LHCN-M2 (cell line): ENCODE measurements around the gene ZFHX3. TPM values are rescaled to one million over a fixed set of nuclear protein-coding genes. Genes with fewer than 3 reads are reported as not detected.

Experiments used
- DNase-seq: peaks from one replicate; pipeline ENCODE4 v3.0.0-alpha.2; 2012; ENCODE audit warnings: low read depth
- total RNA-seq: library from RNA; depleted of rRNA; stranded (reverse); fragments of >200 nt; gene quantifications from 2 replicates; pipeline ENCODE4 v1.2.3, GENCODE V29; 2014

The ZFHX3 gene
- total RNA-seq, 1 experiment from 2014 or later: 5.1 TPM

- DNase-seq: peak; percentile 82
Observed at GRCh38 chr16:72876221-72876620, 171.7 kb downstream of the ZFHX3 start.

GRCh38 chr16:72875291-72876031 lies 172.5 kb downstream of the ZFHX3 start:
- peak; percentile 29 for DNase-seq

GRCh38 chr16:72873853-72874252 lies 174.1 kb downstream of the ZFHX3 start:
- no peak for DNase-seq

- DNase-seq: peak; percentile 43
Observed at GRCh38 chr16:72873044-72873443, 174.9 kb downstream of the ZFHX3 start.

GRCh38 chr16:72865835-72866234 lies 182.1 kb downstream of the ZFHX3 start:
- DNase-seq: no peak

- DNase-seq: no peak
Observed at GRCh38 chr16:72865258-72865657, 182.7 kb downstream of the ZFHX3 start.

GRCh38 chr16:72864130-72864833 lies 183.6 kb downstream of the ZFHX3 start:
- DNase-seq: no peak

GRCh38 chr16:72862090-72862489 lies 185.8 kb downstream of the ZFHX3 start:
- DNase-seq: no peak

- no peak for DNase-seq
Observed at GRCh38 chr16:72860726-72861562, 187.0 kb downstream of the ZFHX3 start.

GRCh38 chr16:72859581-72859980 lies 188.3 kb downstream of the ZFHX3 start:
- peak; percentile 31 for DNase-seq

- no peak for DNase-seq
Observed at GRCh38 chr16:72858665-72859493, 189.0 kb downstream of the ZFHX3 start.

- no peak for DNase-seq
Observed at GRCh38 chr16:72857834-72858664, 189.9 kb downstream of the ZFHX3 start.

- DNase-seq: peak; percentile 28
Observed at GRCh38 chr16:72856797-72857196, 191.1 kb downstream of the ZFHX3 start.

- DNase-seq: no peak
Observed at GRCh38 chr16:72854267-72854959, 193.5 kb downstream of the ZFHX3 start.

GRCh38 chr16:72853575-72854266 lies 194.2 kb downstream of the ZFHX3 start:
- no peak for DNase-seq

- no peak for DNase-seq
Observed at GRCh38 chr16:72852421-72852820, 195.5 kb downstream of the ZFHX3 start.

- peak; percentile 40 for DNase-seq
Observed at GRCh38 chr16:72850853-72851252, 197.1 kb downstream of the ZFHX3 start.

GRCh38 chr16:72850021-72850420 lies 197.9 kb downstream of the ZFHX3 start:
- DNase-seq: no peak
